T-helper 1 cell treated with Interleukin-12 subunit alpha and Interleukin-12 subunit beta and Interleukin-4 antibody, amounts not matched to agents 30 μg/mL and 1 μg/mL, for 36 hours (primary cell): ENCODE measurements around the gene SSX4B.
"Not testable (repeated sequence)": the region's sequence is repeated elsewhere in the genome, so short reads cannot be mapped to it uniquely, and the experiment has no call there.

Source experiments
- H3K27ac Mint-ChIP-seq: one replicate; pipeline ENCODE4 v1.8.0; 2021; ENCODE audit warnings: mild to moderate bottlenecking, mixed read lengths
- H3K27me3 Mint-ChIP-seq: one replicate; pipeline ENCODE4 v1.8.0; 2021; ENCODE audit warnings: low read depth, mixed read lengths
- H3K36me3 Mint-ChIP-seq: one replicate; pipeline ENCODE4 v1.8.0; 2021; ENCODE audit warnings: low read depth, mixed read lengths
- H3K4me1 Mint-ChIP-seq: one replicate; pipeline ENCODE4 v1.8.0; 2021; ENCODE audit warnings: low read depth, mixed read lengths
- H3K4me3 Mint-ChIP-seq: one replicate; pipeline ENCODE4 v1.8.0; 2021; ENCODE audit warnings: mild to moderate bottlenecking, moderate library complexity, mixed read lengths
- H3K9me3 Mint-ChIP-seq: one replicate; pipeline ENCODE4 v1.8.0; 2021; ENCODE audit warnings: mixed read lengths

Gene SSX4B

GRCh38 chrX:48383239-48383638, 28.5 kb downstream of the SSX4B start, which contains the start of gene SSX4:
SSX4 (plus strand) TSS chrX:48383539; CDS start chrX:48384054, 515 bp downstream.
- H3K36me3 Mint-ChIP-seq, H3K4me1 Mint-ChIP-seq, H3K27ac Mint-ChIP-seq, H3K27me3 Mint-ChIP-seq, H3K4me3 Mint-ChIP-seq, H3K9me3 Mint-ChIP-seq: not testable (repeated sequence)

- not testable (repeated sequence) for H3K4me3 Mint-ChIP-seq, H3K9me3 Mint-ChIP-seq, H3K36me3 Mint-ChIP-seq, H3K4me1 Mint-ChIP-seq, H3K27me3 Mint-ChIP-seq, H3K27ac Mint-ChIP-seq
Observed at GRCh38 chrX:48370408-48370807, 41.4 kb downstream of the SSX4B start.

- not testable (repeated sequence) for H3K36me3 Mint-ChIP-seq, H3K9me3 Mint-ChIP-seq, H3K4me3 Mint-ChIP-seq, H3K27ac Mint-ChIP-seq, H3K27me3 Mint-ChIP-seq, H3K4me1 Mint-ChIP-seq
Observed at GRCh38 chrX:48367717-48368408, 43.9 kb downstream of the SSX4B start.

- H3K4me1 Mint-ChIP-seq, H3K27me3 Mint-ChIP-seq, H3K27ac Mint-ChIP-seq, H3K9me3 Mint-ChIP-seq, H3K36me3 Mint-ChIP-seq, H3K4me3 Mint-ChIP-seq: not testable (repeated sequence)
Observed at GRCh38 chrX:48359281-48359680, 52.5 kb downstream of the SSX4B start.

GRCh38 chrX:48357681-48358080, 54.1 kb downstream of the SSX4B start:
- H3K4me1 Mint-ChIP-seq = no peaks in the 10 kb centered on the region
- H3K4me3 Mint-ChIP-seq = no peak overlapping the region
- no peaks in the 10 kb centered on the region for H3K36me3 Mint-ChIP-seq

GRCh38 chrX:48356315-48357094, 55.3 kb downstream of the SSX4B start, which contains the start of gene SSX3:
SSX3 (minus strand) TSS chrX:48356703; CDS start chrX:48355249, 1,454 bp downstream.
- not testable (repeated sequence) for H3K4me1 Mint-ChIP-seq, H3K4me3 Mint-ChIP-seq, H3K9me3 Mint-ChIP-seq, H3K27ac Mint-ChIP-seq, H3K36me3 Mint-ChIP-seq, H3K27me3 Mint-ChIP-seq

More at GRCh38 chrX:48357681-48358080, 54.1 kb downstream of the SSX4B start:
- Mint-ChIP-seq H3K27me3 (no peaks in the 10 kb centered on the region), H3K27ac (no peak overlapping the region), H3K9me3 (no peaks in the 10 kb centered on the region)
